Stomach (tissue), 9 donors: Measurements from ENCODE around the gene CIAO2A. TPM values are rescaled to one million over a fixed set of nuclear protein-coding genes. Genes with fewer than 3 reads are reported as not detected.

Experiments used
- DNase-seq, 2 donors: peaks; one replicate each; pipeline versions ENCODE4 v3.0.0 to v3.0.0-alpha.2; 2013 to 2019
- H3K27ac ChIP-seq, 5 donors: fragments of 200-600 bp in 4 of 5; sonication (generic) in 4 of 5; one replicate each; pipeline ENCODE4 v1.5.1; 2013 to 2019; ENCODE audit warnings: mild to moderate bottlenecking in 1 of 5, moderate library complexity in 1 of 5
- H3K27me3 ChIP-seq, 3 donors: fragments of 200-600 bp; sonication (generic); one replicate each; pipeline ENCODE4 v1.5.1; 2017 to 2019; ENCODE audit warnings: mixed run types in 1 of 3
- H3K36me3 ChIP-seq, 4 donors: fragments of 200-600 bp; sonication (generic); 1 replicate in 3 of 4; 2 replicates in 1 of 4; pipeline ENCODE4 v1.5.1; 2016 to 2019
- H3K4me1 ChIP-seq, 4 donors: fragments of 200-600 bp; sonication (generic); one replicate each; pipeline ENCODE4 v1.5.1; 2016 to 2019
- H3K4me3 ChIP-seq, 4 donors: fragments of 200-600 bp; sonication (generic) in 3 of 4; one replicate each; pipeline ENCODE4 v1.5.1; 2016 to 2019; ENCODE audit warnings: mild to moderate bottlenecking in 1 of 4
- H3K9me3 ChIP-seq, 4 donors: fragments of 200-600 bp; sonication (generic); one replicate each; pipeline ENCODE4 v1.5.1; 2016 to 2019
- EP300 ChIP-seq: sonication (generic); formaldehyde crosslinking; IDR thresholded peaks from one replicate; pipeline ENCODE4 v1.6.1; 2017; ENCODE audit warnings: antibody characterized with exemption
- POLR2A ChIP-seq, 4 donors: fragments of 450-650 bp; IDR thresholded peaks; one replicate each; pipeline ENCODE4 v1.6.1; 2016; ENCODE audit warnings: antibody characterized with exemption in 4 of 4, control low read depth in 2 of 4, mild to moderate bottlenecking in 1 of 4, moderate library complexity in 1 of 4
- POLR2AphosphoS5 ChIP-seq, 3 donors: sonication (generic); formaldehyde crosslinking; IDR thresholded peaks; one replicate each; pipeline ENCODE4 v1.6.1; 2016; ENCODE audit warnings: antibody characterized with exemption in 3 of 3
- WGBS, 5 donors: extraction: QIAGEN DNeasy Blood & Tissue Kit in 3 of 5; methylation state at CpG; one replicate each; pipeline versions ENCODE4 v1.1.5 to v1.1.7; 2013 to 2018; 5-methylcytosine and 5-hydroxymethylcytosine counted together
- intact Hi-C: fragments of 100-400 bp; cut with DNase I; formaldehyde crosslinking; loops from one replicate; pipeline ENCODE4 v1.15.1; 2023; ENCODE audit warnings: low total_unique reads
- polyA plus RNA-seq, 3 donors: library from polyadenylated mRNA; stranded (reverse); fragments of 200-250 nt; gene quantifications; one replicate each; pipeline ENCODE4 v1.2.3, GENCODE V29; 2013
- total RNA-seq, 5 donors: library from RNA; depleted of rRNA; stranded (reverse); fragments of >200 nt; gene quantifications; one replicate each; pipeline versions ENCODE4 v1.1.0 to v1.2.3, GENCODE V29; 2014 to 2016
- TF ChIP-seq, protein P1 (sequence below), 7 experiments: fragments of 450-650 bp in 4 of 7; fragments of 200-600 bp in 3 of 7; sonication (generic) in 3 of 7; IDR thresholded peaks; one replicate each; pipeline ENCODE4 v1.5.1; 2016 to 2019; ENCODE audit warnings: antibody characterized with exemption in 7 of 7, control low read depth in 2 of 7, mild to moderate bottlenecking in 1 of 7
- donor health status: healthy with polysubstance abuse.
- donor health status: Bipolar disorder and iron deficiency.
- donor health status: healthy.

Gene CIAO2A
- total and polyA plus RNA-seq, 8 donors = 27.2 to 425 (median 131) TPM

DNA sequence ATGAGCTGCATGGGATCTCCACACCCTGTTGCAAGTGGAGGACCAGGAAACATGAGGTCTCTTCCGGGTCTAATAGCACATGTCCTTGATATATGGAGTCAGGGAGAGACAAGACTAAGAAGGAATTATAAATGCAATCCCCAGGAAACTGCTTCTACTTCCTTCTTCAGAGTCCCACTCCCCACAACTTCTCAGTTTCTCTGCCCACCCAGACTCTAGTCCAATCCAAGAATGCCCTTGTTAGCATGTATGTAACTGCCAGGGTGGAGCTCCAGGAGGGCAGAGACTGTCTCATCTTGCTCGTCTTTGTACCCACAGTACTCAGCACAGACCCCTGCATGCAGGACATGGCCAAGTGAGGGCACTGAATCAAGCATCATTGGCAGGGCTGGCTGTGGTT lies 55.7 kb downstream of the CIAO2A start:
- Histone ChIP-seq H3K4me1 (no peaks in the 10 kb centered on the region), H3K4me3 (no peak overlapping the region), H3K9me3 (no peaks in the 10 kb centered on the region), H3K27me3 (no peaks in the 10 kb centered on the region), H3K36me3 (peaks cover 0 to 29% (median 18%) of the 10 kb centered on the region in 4 donors), H3K27ac (no peak overlapping the region)
- no peak for DNase-seq
- 0 to 93% (median 49%) methylated on average over 1 to 2 of the region's 2 CpGs for WGBS, 5 donors
- TF ChIP-seq POLR2A (IDR thresholded peaks at IDR 0.05) (no peak), EP300 (no peak), POLR2AphosphoS5 (IDR thresholded peaks at IDR 0.05) (no peak)
- TF ChIP-seq, protein P1, sequence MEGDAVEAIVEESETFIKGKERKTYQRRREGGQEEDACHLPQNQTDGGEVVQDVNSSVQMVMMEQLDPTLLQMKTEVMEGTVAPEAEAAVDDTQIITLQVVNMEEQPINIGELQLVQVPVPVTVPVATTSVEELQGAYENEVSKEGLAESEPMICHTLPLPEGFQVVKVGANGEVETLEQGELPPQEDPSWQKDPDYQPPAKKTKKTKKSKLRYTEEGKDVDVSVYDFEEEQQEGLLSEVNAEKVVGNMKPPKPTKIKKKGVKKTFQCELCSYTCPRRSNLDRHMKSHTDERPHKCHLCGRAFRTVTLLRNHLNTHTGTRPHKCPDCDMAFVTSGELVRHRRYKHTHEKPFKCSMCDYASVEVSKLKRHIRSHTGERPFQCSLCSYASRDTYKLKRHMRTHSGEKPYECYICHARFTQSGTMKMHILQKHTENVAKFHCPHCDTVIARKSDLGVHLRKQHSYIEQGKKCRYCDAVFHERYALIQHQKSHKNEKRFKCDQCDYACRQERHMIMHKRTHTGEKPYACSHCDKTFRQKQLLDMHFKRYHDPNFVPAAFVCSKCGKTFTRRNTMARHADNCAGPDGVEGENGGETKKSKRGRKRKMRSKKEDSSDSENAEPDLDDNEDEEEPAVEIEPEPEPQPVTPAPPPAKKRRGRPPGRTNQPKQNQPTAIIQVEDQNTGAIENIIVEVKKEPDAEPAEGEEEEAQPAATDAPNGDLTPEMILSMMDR (IDR thresholded peaks at IDR 0.05) = no peak
- intact Hi-C loops = no loop called here

DNA sequence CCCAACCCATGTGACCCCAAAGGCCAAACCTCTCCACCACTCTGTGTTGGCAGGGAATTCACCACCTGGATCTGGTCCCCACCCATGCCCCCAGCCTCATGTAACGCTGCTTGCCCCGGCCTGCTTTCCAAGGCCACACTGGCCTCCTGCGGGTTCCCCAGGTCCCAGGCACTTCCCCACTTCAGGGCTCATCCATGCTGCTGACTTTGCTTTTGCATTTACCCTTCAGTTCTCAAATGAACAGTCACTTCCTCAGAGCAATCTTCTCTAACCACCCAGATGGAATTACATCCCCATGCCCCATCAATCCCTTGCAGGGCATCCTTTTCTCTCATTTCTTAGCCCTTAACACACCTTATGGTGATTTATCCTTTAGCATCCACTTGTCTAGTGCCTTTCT lies 56.5 kb downstream of the CIAO2A start:
- intact Hi-C loops = no loop called here
- peaks cover 0 to 29% (median 18%) of the 10 kb centered on the region in 4 donors for H3K36me3 ChIP-seq
- no peak overlapping the region for H3K4me3 ChIP-seq
- H3K9me3 ChIP-seq = no peaks in the 10 kb centered on the region
- no peak for TF ChIP-seq POLR2AphosphoS5 (IDR thresholded peaks at IDR 0.05)
- TF ChIP-seq POLR2A (IDR thresholded peaks at IDR 0.05) = no peak
- TF ChIP-seq EP300 = no peak
- TF ChIP-seq, protein P1 (IDR thresholded peaks at IDR 0.05) = no peak
- 89 to 97% (median 96%) methylated on average over 3 of the region's 3 CpGs for WGBS, 5 donors
- H3K27ac ChIP-seq = no peak overlapping the region
- H3K27me3 ChIP-seq = no peaks in the 10 kb centered on the region
- no peak for DNase-seq
- no peaks in the 10 kb centered on the region for H3K4me1 ChIP-seq

DNA sequence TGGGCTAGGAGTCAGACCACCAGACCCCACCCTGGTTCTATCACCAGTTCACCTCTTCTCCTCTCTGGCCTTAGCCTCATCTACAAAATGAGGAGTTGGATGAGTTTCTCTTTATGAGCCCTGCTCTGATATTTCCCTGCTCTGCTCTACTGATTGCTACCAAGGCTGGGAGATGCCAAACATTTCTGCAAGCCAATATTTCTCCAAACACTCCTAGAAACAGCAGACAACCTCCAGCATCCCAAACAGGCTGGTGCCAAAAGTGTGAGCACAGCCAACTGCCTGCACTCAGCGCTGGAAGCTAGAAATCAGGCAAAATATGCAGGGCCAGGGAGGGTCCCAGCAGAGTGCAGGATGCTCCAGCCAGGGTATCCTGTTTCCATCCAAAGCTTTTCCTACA lies 58.1 kb downstream of the CIAO2A start:
- intact Hi-C loops = no loop called here
- WGBS, 5 donors = 92 to 100% (median 95%) methylated on average over 1 of the region's 1 CpG
- Histone ChIP-seq H3K27me3 (no peaks in the 10 kb centered on the region), H3K4me1 (no peaks in the 10 kb centered on the region), H3K36me3 (peaks cover 0 to 29% (median 18%) of the 10 kb centered on the region in 4 donors), H3K4me3 (no peak overlapping the region), H3K27ac (no peak overlapping the region), H3K9me3 (no peaks in the 10 kb centered on the region)
- DNase-seq = no peak
- TF ChIP-seq POLR2AphosphoS5 (IDR thresholded peaks at IDR 0.05) = no peak
- TF ChIP-seq EP300 = no peak
- TF ChIP-seq, protein P1 (IDR thresholded peaks at IDR 0.05) = no peak
- TF ChIP-seq POLR2A (IDR thresholded peaks at IDR 0.05) = no peak

DNA sequence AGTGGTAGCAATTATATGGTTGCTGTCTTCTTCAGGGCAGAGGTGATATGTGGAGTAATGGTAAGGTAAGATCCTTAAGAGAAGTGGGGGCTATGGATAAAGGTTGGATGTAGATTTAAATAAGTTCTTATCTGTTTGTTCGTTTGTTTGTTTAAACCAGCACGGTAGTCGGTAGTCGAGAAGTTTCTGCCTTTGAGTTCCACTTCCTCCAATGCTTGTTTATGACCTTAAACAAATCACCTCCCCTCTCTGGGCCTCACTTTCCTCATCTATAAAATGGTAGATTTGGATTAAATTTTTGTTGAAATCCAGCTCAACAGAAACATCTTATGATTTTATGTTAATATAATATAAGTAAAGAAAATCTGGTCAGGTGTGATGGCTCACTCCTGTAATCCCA lies 59.1 kb downstream of the CIAO2A start:
- H3K36me3 ChIP-seq = peaks cover 0 to 23% (median 17%) of the 10 kb centered on the region in 4 donors
- no peak for TF ChIP-seq EP300
- TF ChIP-seq, protein P1 (IDR thresholded peaks at IDR 0.05) = no peak
- TF ChIP-seq POLR2A (IDR thresholded peaks at IDR 0.05) = no peak
- TF ChIP-seq POLR2AphosphoS5 (IDR thresholded peaks at IDR 0.05) = no peak
- H3K9me3 ChIP-seq = no peaks in the 10 kb centered on the region
- DNase-seq = no peak
- H3K27ac ChIP-seq = no peak overlapping the region
- H3K27me3 ChIP-seq = no peaks in the 10 kb centered on the region
- WGBS, 5 donors = 11 to 50% (median 35%) methylated on average over 4 of the region's 4 CpGs
- H3K4me3 ChIP-seq = no peak overlapping the region
- H3K4me1 ChIP-seq = no peaks in the 10 kb centered on the region
- intact Hi-C loops = no loop called here
